ENCODE data around the gene STK11. TPM values are rescaled to one million over a fixed set of nuclear protein-coding genes. Genes with fewer than 3 reads are reported as not detected.

STK11 gene
- total and polyA plus RNA-seq, 2 experiments from 2014 or later = 19.4 to 96.5 TPM

DNA sequence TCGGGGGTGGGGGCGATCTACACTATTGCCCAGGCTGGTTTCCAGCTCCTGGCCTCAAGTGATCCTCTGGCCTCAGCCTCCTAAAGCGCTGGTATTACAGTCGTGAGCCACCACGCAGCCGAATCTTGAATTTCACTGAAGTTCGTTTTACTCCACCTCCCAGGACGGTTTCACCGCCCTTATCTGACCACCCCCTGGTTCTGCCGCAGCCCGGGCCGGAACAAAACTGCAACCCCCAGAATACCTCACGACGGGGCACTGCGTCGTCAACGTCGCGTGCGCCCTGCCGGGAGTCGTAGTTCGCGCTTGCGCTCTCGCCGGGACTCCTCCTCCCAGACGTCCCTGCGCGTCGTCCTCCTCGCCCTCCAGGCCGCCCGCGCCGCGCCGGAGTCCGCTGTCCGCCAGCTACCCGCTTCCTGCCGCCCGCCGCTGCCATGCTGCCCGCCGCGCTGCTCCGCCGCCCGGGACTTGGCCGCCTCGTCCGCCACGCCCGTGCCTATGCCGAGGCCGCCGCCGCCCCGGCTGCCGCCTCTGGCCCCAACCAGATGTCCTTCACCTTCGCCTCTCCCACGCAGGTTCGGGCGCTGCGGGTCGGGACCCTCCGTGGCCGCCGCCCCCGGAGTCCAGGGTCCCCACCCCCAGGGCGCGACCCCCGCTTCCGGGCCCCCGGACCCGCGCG lies 36.0 kb downstream of the STK11 start, which contains the start of gene ATP5F1D:
ATP5F1D (plus strand) TSS at position 335 of the 679 bp plus-strand sequence; CDS start at position 435, 100 bp downstream.
- Mint-ChIP-seq H3K27me3 (ENCODE audit: insufficient read depth, low read depth, poor library complexity) (peaks cover 11% of the 10 kb centered on the region), H3K27ac (peak within 1 kb of the TSS; percentile 66), H3K4me3 (peak within 1 kb of the TSS; percentile 86), H3K9me3 (no peaks in the 10 kb centered on the region; the same call in 2 of the 3 replicates), H3K36me3 (ENCODE audit: low read depth) (no peaks in the 10 kb centered on the region; the same call in 2 of the 3 replicates), H3K4me1 (peaks cover 20% of the 10 kb centered on the region)
- Histone ChIP-seq H3K79me2 (replicated peaks; ENCODE audit: insufficient read depth) (peaks cover 7% of the 10 kb centered on the region), H3F3A (replicated peaks; ENCODE audit: low read depth) (peaks cover 37% of the 10 kb centered on the region), H2AFZ (peak within 1 kb of the TSS; percentile 74; the same call in 1 of the 2 replicates), H3K27ac (ENCODE audit: low read depth) (no peak within 1 kb of the TSS), H3K4me2 (peak within 1 kb of the TSS; percentile 89), H4K20me1 (replicated peaks; ENCODE audit: insufficient read depth) (peaks cover 3% of the 10 kb centered on the region; the same call in 1 of the 2 replicates), H3K4me3 (peak within 1 kb of the TSS; percentile 95), H3K27me3 (ENCODE audit: insufficient read depth) (no peaks in the 10 kb centered on the region), H3K9me2 (ENCODE audit: insufficient read depth) (no peaks in the 10 kb centered on the region), H3K36me3 (ENCODE audit: insufficient read depth) (no peaks in the 10 kb centered on the region), H3K4me1 (ENCODE audit: insufficient read depth) (peaks cover 15% of the 10 kb centered on the region; the same call in 1 of the 2 replicates)
- TF ChIP-seq CREB1 (CRISPR knock-in tag; IDR thresholded peaks at IDR 0.05; ENCODE audit: low read depth) = peak; percentile 95
- no peak for TF ChIP-seq EZH2phosphoT487 (IDR thresholded peaks at IDR 0.05; ENCODE audit: unreplicated experiment)
- TF ChIP-seq POLR2AphosphoS5 (IDR thresholded peaks at IDR 0.05; ENCODE audit: low read depth) = peak; percentile 73
- TF ChIP-seq, protein P1, sequence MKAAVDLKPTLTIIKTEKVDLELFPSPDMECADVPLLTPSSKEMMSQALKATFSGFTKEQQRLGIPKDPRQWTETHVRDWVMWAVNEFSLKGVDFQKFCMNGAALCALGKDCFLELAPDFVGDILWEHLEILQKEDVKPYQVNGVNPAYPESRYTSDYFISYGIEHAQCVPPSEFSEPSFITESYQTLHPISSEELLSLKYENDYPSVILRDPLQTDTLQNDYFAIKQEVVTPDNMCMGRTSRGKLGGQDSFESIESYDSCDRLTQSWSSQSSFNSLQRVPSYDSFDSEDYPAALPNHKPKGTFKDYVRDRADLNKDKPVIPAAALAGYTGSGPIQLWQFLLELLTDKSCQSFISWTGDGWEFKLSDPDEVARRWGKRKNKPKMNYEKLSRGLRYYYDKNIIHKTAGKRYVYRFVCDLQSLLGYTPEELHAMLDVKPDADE (IDR thresholded peaks at IDR 0.05) = peak; percentile 99
- TF ChIP-seq, protein P2, sequence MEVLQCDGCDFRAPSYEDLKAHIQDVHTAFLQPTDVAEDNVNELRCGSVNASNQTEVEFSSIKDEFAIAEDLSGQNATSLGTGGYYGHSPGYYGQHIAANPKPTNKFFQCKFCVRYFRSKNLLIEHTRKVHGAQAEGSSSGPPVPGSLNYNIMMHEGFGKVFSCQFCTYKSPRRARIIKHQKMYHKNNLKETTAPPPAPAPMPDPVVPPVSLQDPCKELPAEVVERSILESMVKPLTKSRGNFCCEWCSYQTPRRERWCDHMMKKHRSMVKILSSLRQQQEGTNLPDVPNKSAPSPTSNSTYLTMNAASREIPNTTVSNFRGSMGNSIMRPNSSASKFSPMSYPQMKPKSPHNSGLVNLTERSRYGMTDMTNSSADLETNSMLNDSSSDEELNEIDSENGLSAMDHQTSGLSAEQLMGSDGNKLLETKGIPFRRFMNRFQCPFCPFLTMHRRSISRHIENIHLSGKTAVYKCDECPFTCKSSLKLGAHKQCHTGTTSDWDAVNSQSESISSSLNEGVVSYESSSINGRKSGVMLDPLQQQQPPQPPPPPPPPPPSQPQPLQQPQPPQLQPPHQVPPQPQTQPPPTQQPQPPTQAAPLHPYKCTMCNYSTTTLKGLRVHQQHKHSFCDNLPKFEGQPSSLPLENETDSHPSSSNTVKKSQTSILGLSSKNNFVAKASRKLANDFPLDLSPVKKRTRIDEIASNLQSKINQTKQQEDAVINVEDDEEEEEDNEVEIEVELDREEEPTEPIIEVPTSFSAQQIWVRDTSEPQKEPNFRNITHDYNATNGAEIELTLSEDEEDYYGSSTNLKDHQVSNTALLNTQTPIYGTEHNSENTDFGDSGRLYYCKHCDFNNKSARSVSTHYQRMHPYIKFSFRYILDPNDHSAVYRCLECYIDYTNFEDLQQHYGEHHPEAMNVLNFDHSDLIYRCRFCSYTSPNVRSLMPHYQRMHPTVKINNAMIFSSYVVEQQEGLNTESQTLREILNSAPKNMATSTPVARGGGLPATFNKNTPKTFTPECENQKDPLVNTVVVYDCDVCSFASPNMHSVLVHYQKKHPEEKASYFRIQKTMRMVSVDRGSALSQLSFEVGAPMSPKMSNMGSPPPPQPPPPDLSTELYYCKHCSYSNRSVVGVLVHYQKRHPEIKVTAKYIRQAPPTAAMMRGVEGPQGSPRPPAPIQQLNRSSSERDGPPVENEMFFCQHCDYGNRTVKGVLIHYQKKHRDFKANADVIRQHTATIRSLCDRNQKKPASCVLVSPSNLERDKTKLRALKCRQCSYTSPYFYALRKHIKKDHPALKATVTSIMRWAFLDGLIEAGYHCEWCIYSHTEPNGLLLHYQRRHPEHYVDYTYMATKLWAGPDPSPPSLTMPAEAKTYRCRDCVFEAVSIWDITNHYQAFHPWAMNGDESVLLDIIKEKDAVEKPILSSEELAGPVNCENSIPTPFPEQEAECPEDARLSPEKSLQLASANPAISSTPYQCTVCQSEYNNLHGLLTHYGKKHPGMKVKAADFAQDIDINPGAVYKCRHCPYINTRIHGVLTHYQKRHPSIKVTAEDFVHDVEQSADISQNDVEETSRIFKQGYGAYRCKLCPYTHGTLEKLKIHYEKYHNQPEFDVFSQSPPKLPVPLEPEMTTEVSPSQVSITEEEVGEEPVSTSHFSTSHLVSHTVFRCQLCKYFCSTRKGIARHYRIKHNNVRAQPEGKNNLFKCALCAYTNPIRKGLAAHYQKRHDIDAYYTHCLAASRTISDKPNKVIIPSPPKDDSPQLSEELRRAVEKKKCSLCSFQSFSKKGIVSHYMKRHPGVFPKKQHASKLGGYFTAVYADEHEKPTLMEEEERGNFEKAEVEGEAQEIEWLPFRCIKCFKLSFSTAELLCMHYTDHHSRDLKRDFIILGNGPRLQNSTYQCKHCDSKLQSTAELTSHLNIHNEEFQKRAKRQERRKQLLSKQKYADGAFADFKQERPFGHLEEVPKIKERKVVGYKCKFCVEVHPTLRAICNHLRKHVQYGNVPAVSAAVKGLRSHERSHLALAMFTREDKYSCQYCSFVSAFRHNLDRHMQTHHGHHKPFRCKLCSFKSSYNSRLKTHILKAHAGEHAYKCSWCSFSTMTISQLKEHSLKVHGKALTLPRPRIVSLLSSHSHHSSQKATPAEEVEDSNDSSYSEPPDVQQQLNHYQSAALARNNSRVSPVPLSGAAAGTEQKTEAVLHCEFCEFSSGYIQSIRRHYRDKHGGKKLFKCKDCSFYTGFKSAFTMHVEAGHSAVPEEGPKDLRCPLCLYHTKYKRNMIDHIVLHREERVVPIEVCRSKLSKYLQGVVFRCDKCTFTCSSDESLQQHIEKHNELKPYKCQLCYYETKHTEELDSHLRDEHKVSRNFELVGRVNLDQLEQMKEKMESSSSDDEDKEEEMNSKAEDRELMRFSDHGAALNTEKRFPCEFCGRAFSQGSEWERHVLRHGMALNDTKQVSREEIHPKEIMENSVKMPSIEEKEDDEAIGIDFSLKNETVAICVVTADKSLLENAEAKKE (CRISPR knock-in tag; IDR thresholded peaks at IDR 0.05) = no peak
- no peak for TF ChIP-seq NANOG (IDR thresholded peaks at IDR 0.05; ENCODE audit: borderline replicate concordance)
- TF ChIP-seq, protein P3, sequence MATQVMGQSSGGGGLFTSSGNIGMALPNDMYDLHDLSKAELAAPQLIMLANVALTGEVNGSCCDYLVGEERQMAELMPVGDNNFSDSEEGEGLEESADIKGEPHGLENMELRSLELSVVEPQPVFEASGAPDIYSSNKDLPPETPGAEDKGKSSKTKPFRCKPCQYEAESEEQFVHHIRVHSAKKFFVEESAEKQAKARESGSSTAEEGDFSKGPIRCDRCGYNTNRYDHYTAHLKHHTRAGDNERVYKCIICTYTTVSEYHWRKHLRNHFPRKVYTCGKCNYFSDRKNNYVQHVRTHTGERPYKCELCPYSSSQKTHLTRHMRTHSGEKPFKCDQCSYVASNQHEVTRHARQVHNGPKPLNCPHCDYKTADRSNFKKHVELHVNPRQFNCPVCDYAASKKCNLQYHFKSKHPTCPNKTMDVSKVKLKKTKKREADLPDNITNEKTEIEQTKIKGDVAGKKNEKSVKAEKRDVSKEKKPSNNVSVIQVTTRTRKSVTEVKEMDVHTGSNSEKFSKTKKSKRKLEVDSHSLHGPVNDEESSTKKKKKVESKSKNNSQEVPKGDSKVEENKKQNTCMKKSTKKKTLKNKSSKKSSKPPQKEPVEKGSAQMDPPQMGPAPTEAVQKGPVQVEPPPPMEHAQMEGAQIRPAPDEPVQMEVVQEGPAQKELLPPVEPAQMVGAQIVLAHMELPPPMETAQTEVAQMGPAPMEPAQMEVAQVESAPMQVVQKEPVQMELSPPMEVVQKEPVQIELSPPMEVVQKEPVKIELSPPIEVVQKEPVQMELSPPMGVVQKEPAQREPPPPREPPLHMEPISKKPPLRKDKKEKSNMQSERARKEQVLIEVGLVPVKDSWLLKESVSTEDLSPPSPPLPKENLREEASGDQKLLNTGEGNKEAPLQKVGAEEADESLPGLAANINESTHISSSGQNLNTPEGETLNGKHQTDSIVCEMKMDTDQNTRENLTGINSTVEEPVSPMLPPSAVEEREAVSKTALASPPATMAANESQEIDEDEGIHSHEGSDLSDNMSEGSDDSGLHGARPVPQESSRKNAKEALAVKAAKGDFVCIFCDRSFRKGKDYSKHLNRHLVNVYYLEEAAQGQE (IDR thresholded peaks at IDR 0.05; ENCODE audit: unreplicated experiment) = no peak
- peak; percentile 98 for DNase-seq (ENCODE audit: low spot score)
- peak; percentile 33 for ATAC-seq

Data from GM23338 (cell line).